Right cardiac atrium (tissue), 5 donors: ENCODE results near the gene STOML1. TPM values are rescaled to one million over a fixed set of nuclear protein-coding genes. Genes with fewer than 3 reads are reported as not detected.
"Not testable (repeated sequence)": the region's sequence is repeated elsewhere in the genome, so short reads cannot be mapped to it uniquely, and the experiment has no call there.

ENCODE experiments used
- ATAC-seq, 2 donors: fragments of 200-7000 bp; cut with Tn5 transposase; one replicate each; pipeline versions ENCODE4 v1.8.0 to v1.9.1; 2020; ENCODE audit warnings: moderate library complexity in 2 of 2, mild to moderate bottlenecking in 1 of 2
- DNase-seq, 3 donors: peaks; one replicate each; pipeline ENCODE4 v3.0.0-alpha.2; 2020
- H3K27ac ChIP-seq: one replicate; pipeline ENCODE4 v1.5.1; 2013; ENCODE audit warnings: mild to moderate bottlenecking, low read length, control low read depth, moderate library complexity
- H3K27me3 ChIP-seq: one replicate; pipeline ENCODE4 v1.6.1; 2013; ENCODE audit not compliant: control insufficient read depth, insufficient read depth
- H3K4me1 ChIP-seq: one replicate; pipeline ENCODE4 v1.6.1; 2013; ENCODE audit warnings: low read length; ENCODE audit not compliant: control insufficient read depth, insufficient read depth
- H3K4me3 ChIP-seq: one replicate; pipeline ENCODE4 v1.5.1; 2013; ENCODE audit warnings: low read length, control low read depth
- H3K9me3 ChIP-seq: one replicate; pipeline ENCODE4 v1.6.1; 2013; ENCODE audit warnings: low read length; ENCODE audit not compliant: control insufficient read depth
- WGBS: extraction: QIAGEN DNeasy Blood & Tissue Kit; methylation state at CpG from one replicate; pipeline ENCODE4 v1.1.7; 2013; 5-methylcytosine and 5-hydroxymethylcytosine counted together
- intact Hi-C, 4 donors: fragments of 100-400 bp; cut with DNase I; formaldehyde crosslinking; loops; one replicate each; pipeline versions ENCODE4 v1.11.0 to v1.14.0; 2022 to 2023
- polyA plus RNA-seq: library from polyadenylated mRNA; stranded (reverse); fragments of 200-250 nt; gene quantifications from one replicate; pipeline ENCODE4 v1.2.3, GENCODE V29; 2013
- total RNA-seq, 4 donors: library from RNA; stranded (reverse); fragmentation: NEBNext Ultra II Directional; extraction: Animal tissue kit (Norgen Biotek cat#: 25700); gene quantifications; one replicate each; pipeline ENCODE4 v1.2.1, GENCODE V29; 2021
- donor health status: healthy with polysubstance abuse.
- donor health status: DM: no; HTN: yes; CAD: no.
- donor health status: DM: no; HTN: no; CAD: no.
- donor health status: DM: no; HTN: yes; CAD: no; lungs with severe emphysema.
- donor health status: DM: yes; HTN: yes; CAD: no.

The STOML1 gene
- total and polyA plus RNA-seq, 5 donors, result 14.9 to 24.3 (median 17.9) TPM

DNA sequence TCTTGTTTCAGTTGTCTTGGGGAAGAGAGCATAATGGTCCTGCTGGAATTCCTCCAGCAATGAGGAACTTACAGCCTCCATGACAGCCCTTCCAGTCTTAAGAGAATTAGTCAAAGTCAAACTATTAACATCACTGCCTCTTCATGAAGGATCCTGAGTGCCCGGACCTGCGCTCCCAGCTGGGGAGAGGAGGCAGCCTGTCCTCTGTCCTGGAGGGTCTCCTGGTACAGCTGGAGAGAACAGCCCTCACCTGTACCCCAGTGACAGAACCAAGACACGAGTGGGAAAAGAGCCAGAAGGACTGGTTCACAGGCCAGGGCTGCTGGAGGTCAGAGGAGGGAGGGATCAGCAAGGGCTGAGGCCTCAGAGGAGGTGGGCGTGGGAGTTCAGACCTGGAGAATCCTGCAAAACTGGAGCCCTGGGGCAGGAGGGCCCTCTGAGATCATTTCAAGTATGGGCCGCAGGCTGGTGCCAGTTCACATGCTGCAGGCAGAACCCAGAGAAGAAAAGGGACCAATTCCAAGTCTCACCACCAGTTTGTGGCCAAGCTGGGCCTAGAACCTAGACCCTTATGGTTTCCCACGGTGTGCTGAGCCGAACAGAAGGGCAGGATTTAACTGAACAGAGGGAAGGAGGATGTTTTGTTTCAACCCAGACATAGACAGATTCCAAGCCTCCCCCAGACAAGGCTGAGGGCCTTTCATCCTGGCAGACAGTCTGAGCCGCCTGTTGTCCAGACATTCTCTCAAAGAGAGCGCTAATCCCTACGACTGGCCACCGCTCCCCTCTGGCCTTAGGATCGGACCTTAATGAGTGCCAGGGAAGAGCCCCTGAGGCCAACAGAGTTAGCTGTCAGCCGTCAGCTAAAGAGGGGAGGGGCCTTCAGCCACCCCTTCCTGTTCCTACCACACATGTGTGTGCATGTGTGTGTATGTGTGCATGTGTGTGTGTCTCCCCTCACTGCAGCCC, 47.6 kb downstream of the STOML1 start:
- H3K27ac ChIP-seq, result peak overlapping the region; percentile 5
- DNase-seq, result peak in 2 of 3 donors; percentile 67 to 72

DNA sequence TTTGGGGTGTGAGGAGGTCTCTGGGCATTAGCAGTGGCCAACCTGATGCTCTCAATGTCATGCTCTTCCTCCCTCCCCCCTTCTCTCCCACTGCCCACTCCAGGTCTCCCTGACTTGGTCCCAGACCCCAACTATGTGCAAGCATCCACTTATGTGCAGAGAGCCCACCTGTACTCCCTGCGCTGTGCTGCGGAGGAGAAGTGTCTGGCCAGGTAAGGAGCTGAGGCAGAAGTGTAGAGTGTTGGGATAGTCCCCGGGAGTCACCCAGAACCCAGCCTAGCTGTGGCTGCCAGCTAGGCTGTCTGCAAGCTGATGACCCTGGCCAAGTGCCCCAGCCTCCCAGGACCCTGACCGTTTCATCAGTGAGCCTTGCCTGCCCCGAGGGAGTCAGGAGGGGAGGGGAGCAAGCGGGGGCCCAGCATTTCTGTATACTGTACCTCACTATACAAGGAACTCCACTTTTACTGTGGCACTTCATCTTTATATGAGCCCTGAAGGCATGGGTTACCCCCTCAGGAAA, 49.3 kb downstream of the STOML1 start:
- H3K4me3 ChIP-seq, result no peak overlapping the region
- 75% methylated on average over 6 of the region's 6 CpGs for WGBS
- ATAC-seq, result no peak
- no peaks in the 10 kb centered on the region for H3K27me3 ChIP-seq
- H3K4me1 ChIP-seq, result peaks cover 7% of the 10 kb centered on the region
- intact Hi-C loops, result no loop called here
- DNase-seq, result no peak
- H3K27ac ChIP-seq, result no peak overlapping the region
- no peaks in the 10 kb centered on the region for H3K9me3 ChIP-seq

More for the DNA sequence above, 47.6 kb downstream of the STOML1 start:
- WGBS, result 61% methylated on average over 13 of the region's 13 CpGs
- Histone ChIP-seq H3K27me3 (no peaks in the 10 kb centered on the region), H3K4me3 (no peak overlapping the region), H3K4me1 (peaks cover 7% of the 10 kb centered on the region), H3K9me3 (no peaks in the 10 kb centered on the region)
- ATAC-seq, result peak in 1 of 2 donors; percentile 9
- intact Hi-C loops, result no loop called here

DNA sequence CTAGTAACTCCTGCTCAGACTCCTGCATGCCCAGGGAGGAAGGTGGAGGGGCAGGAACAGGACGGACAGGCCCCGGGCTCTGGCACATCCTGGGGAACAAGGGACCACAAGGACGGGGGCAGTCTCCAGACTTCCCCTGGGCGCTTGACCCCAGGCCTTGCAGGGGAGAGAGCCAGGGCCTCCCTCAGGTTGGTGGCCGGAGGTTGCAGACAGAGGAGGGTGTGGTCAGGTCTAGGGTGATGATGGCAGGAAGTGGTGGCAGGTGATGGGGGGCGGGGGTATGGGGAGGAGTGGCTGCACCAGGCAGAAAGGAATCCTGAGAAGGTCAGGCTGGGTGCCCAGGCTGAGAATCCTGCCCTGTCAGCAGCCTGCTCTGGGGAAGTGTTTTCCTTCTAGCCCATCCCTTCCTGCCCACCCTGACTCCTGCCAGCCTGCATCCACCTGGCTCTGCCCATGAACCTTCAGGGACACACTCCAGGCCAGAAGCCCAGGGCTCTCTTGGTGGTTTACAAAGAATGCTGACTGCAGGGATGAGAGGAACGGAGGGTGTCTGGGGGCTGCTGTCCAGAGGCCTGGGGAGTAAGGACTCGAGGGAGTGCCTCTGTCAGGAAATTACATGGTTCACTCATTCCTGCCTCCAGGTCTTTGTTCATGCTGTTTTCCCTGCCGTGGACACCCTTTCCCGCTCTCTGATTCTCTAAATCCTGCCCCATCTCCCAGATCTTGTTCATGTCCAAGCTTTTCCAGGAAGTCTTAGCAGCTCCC, 50.0 kb downstream of the STOML1 start:
- ATAC-seq, result no peak
- Histone ChIP-seq H3K4me3 (no peak overlapping the region), H3K27me3 (no peaks in the 10 kb centered on the region), H3K27ac (no peak overlapping the region), H3K9me3 (no peaks in the 10 kb centered on the region), H3K4me1 (peaks cover 7% of the 10 kb centered on the region)
- DNase-seq, result no peak
- intact Hi-C loops, result no loop called here
- WGBS, result 70% methylated on average over 10 of the region's 10 CpGs

DNA sequence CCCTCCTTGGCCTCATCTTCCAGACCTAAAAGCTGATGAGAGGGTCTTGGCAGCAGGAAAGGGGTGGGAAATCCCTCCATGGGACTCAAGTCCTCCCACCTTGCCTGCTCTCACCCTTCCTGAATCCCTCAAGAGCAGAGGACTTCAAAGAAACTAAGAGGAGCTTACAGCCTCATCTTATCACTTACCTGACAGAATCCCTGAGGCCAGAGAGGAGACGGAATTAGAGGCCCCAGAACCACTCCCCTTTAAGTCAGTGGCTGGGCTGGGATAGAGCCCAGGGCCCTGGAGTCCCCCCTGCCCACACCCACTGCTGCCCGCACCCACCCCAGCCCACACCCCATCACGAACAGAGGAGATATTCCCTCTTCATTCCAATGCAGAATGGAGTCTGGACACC, 50.6 kb downstream of the STOML1 start:
- Histone ChIP-seq H3K27me3 (no peaks in the 10 kb centered on the region), H3K27ac (no peak overlapping the region), H3K9me3 (no peaks in the 10 kb centered on the region), H3K4me1 (peaks cover 7% of the 10 kb centered on the region), H3K4me3 (no peak overlapping the region)
- ATAC-seq, result no peak
- WGBS, result 79% methylated on average over 3 of the region's 3 CpGs
- intact Hi-C loops, result no loop called here
- DNase-seq, result no peak

DNA sequence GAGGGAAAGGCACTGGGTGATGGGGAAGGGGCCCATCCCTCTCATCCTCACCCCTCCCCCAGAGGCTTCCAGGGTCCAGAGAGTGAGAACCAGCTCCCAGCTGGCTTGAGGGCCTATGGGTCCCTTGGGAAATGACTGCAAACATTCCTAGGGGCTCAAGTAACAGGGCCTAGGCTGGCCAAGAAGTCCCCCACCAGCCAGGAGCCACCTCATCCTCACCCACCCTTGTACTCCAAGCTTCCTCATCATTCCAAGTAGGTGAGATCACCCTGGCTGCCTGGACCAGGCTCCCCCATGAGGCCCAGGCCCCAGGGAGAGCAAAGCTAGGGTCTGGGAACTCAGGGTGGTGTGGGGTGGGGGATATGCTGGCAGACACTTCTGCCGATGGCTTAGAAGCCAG, 51.1 kb downstream of the STOML1 start:
- DNase-seq (peak in 2 of 3 donors; percentile 50 to 51), ATAC-seq (peak; percentile 30 to 49)
- H3K4me1 ChIP-seq, result peaks cover 8% of the 10 kb centered on the region
- H3K9me3 ChIP-seq, result no peaks in the 10 kb centered on the region
- WGBS, result 67% methylated on average over 1 of the region's 1 CpG
- H3K27ac ChIP-seq, result no peak overlapping the region
- no peaks in the 10 kb centered on the region for H3K27me3 ChIP-seq
- H3K4me3 ChIP-seq, result no peak overlapping the region
- intact Hi-C loops, result no loop called here

DNA sequence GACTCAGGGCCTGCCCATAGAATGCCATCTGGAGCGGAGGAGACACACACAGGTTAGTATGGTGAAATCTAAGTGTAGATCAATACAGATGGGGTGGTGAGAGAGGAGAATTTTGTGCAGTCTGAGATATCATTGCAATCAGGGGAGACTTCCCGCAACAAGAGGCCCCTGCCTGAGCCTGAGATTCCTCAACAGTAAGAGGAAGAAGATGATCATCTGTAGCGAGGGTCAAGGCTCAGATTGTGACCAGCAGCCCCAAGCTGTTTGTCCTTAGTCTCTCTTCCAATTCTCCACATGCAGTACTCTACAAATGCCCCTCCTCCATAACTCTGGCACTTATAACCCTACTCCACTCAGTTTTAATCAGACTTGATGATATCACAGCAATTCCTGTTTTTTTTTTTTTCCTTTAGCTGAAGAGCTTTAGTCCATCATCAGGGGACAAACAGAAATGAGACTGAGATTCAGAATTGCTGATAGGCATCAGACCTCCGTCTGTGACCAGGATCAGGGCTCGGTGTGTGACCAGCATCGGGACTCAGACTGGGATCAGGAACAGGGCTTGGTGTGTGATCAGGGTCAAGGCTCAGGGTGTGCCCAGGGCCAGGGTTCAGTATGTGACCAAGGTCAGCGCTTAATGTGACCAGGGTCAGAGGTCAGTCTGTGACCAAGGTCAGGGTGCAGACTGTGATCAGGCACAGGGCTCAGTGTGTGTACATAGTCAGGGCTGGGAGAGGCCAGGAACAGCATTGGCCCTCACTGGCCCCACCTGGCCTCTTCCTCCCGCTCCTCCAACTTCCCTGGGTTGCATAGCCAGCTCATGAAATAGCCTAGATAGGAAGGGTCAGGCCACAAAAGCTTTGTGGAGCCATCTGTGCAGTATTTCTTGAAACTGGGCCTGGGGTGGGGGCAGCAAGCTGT, 51.8 kb downstream of the STOML1 start:
- DNase-seq (no peak), ATAC-seq (peak in 1 of 2 donors; percentile 12)
- Histone ChIP-seq H3K27ac (no peak overlapping the region), H3K27me3 (no peaks in the 10 kb centered on the region), H3K9me3 (no peaks in the 10 kb centered on the region), H3K4me1 (peaks cover 10% of the 10 kb centered on the region), H3K4me3 (no peak overlapping the region)
- intact Hi-C loops, result no loop called here
- 66% methylated on average over 8 of the region's 8 CpGs for WGBS

DNA sequence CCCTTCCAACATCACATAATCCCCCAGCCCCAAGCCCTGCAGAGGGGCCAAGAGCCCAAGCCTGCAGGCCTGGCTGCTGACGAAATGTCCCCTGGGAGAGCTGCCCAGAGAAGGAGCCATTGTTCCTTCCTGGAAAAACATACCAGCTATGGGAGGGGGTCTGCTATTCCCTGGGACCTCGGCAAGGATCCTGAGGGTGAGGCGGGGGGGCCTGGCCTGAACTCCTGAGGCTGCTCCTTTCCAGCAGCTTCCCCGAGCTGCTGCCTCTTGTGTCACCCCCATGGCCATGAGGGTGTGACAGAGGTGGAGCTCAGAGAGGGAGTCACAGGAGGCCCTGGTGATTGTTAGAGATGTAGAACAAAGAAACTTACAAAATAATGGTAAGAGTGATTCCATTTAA, 53.0 kb downstream of the STOML1 start:
- DNase-seq, result peak in 2 of 3 donors; percentile 54 to 61
- no peaks in the 10 kb centered on the region for H3K27me3 ChIP-seq
- ATAC-seq, result no peak
- H3K4me3 ChIP-seq, result no peak overlapping the region
- 54% methylated on average over 4 of the region's 4 CpGs for WGBS
- intact Hi-C loops, result no loop called here
- H3K4me1 ChIP-seq, result peaks cover 14% of the 10 kb centered on the region
- no peak overlapping the region for H3K27ac ChIP-seq
- H3K9me3 ChIP-seq, result no peaks in the 10 kb centered on the region

DNA sequence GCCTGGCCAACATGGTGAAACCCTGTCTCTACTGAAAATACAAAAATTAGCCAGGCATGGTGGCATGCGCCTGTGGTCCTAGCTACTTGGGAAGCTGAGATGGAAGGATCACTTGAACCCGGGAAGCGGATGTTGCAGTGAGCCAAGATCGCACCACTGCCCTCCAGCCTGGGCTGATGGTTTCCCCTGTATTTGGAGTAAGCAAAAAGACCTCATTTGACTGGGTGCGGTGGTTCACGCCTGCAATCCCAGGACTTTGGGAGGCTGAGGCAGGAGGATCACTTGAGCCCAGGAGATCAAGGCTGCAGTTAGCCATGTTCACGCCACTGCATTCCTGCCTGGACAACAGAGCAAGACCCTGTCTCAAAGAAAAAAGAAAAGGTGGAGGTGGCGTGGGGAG, 53.6 kb downstream of the STOML1 start:
- H3K27me3 ChIP-seq, intact Hi-C loops, H3K27ac ChIP-seq, H3K4me3 ChIP-seq, DNase-seq, H3K9me3 ChIP-seq, ATAC-seq: not testable (repeated sequence)
- peaks cover 15% of the 10 kb centered on the region for H3K4me1 ChIP-seq
- 98% methylated on average over 8 of the region's 8 CpGs for WGBS

DNA sequence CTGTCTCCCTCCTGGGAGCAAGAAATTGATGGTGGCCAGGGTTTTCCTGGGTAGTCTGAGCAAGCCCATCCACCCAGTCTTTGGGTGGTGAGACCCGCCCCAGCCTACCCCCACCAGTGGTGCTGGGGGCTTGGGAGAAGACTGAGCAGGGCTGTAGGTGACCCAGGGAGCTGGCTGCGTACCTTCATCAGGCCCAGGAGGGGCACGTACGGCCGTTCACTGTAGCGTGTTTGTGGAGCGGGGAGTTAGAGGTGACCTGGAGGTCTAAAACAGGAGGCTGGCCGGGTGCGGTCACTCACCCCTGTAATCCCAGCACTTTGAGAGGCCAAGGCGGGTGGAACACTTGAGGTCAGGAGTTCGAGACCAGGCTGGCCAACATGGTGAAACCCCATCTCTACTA, 54.4 kb downstream of the STOML1 start:
- peaks cover 15% of the 10 kb centered on the region for H3K4me1 ChIP-seq
- no peak overlapping the region for H3K4me3 ChIP-seq
- intact Hi-C loops, result no loop called here
- no peaks in the 10 kb centered on the region for H3K27me3 ChIP-seq
- no peak for ATAC-seq
- no peak overlapping the region for H3K27ac ChIP-seq
- DNase-seq, result no peak
- no peaks in the 10 kb centered on the region for H3K9me3 ChIP-seq
- 97% methylated on average over 11 of the region's 11 CpGs for WGBS

DNA sequence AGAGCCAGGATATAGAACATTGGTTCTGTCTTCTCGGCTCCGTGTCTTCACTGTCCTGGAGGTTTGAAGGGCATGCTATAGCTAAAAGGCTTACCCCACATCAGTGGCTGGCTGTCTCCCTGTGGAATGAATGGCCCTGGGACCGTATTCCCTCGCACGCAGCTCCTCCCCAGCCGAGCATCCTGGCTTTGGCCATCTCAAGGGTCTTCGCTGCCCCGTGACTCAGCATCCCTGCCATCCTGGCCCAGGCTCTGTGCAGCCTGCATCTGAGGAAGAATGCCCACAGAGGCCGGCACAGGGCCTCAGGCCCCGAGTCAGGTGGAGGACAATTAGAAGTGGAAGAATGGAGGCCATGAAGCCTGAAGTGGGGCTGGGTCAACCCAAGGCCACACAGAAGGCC, 54.8 kb downstream of the STOML1 start:
- H3K9me3 ChIP-seq, result no peaks in the 10 kb centered on the region
- peaks cover 15% of the 10 kb centered on the region for H3K4me1 ChIP-seq
- H3K27ac ChIP-seq, result no peak overlapping the region
- DNase-seq (no peak), ATAC-seq (no peak)
- intact Hi-C loops, result no loop called here
- H3K4me3 ChIP-seq, result no peak overlapping the region
- WGBS, result 78% methylated on average over 10 of the region's 10 CpGs
- H3K27me3 ChIP-seq, result no peaks in the 10 kb centered on the region
